HepG2 (cell line): Measurements from ENCODE around the gene SPP2. TPM values are rescaled to one million over a fixed set of nuclear protein-coding genes. Genes with fewer than 3 reads are reported as not detected.

ENCODE experiments used
- ATAC-seq: fragments of 200-7000 bp; cut with Tn5 transposase; 3 replicates; pipeline ENCODE4 v1.9.1; 2020; ENCODE audit warnings: mild to moderate bottlenecking, moderate library complexity
- BruUV-seq: library from RNA; stranded (reverse); fragments of 400-500 nt; replicated peaks from 2 replicates; lab custom pipeline; 2021; lab: Mats Ljungman, UMichigan
- CTCF ChIA-PET: fragments of 300-600 bp; formaldehyde crosslinking; extraction: SDS; loops from one replicate; lab custom pipeline; 2021; ENCODE audit warnings: low total read pairs, inconsistent platforms, low intra/inter-chr PET ratio; lab: Yijun Ruan, JAX
- POLR2A ChIA-PET: fragments of 350-600 bp; sonication (Branson Sonifier 250); formaldehyde crosslinking; loops from one replicate; lab custom pipeline; 2020; ENCODE audit warnings: antibody characterized with exemption, inconsistent platforms; lab: Yijun Ruan, JAX
- DNase-seq: peaks from one replicate; pipeline ENCODE4 v3.0.0-alpha.2; 2015; ENCODE audit warnings: low spot score
- FAIRE-seq: peaks from 3 replicates; lab custom pipeline; 2011; peaks lifted over from hg19 to GRCh38; lab: Jason Lieb, UNC
- H2AFZ ChIP-seq: one replicate; pipeline ENCODE4 v1.6.1; 2011; ENCODE audit warnings: low read length, inconsistent platforms
- H3K27ac ChIP-seq: fragments of 300-600 bp; 3 replicates; pipeline ENCODE4 v1.8.0; 2011; ENCODE audit warnings: mixed run types, mild to moderate bottlenecking, mixed read lengths, low read length, inconsistent platforms; ENCODE audit not compliant: insufficient read depth; ENCODE audit errors: extremely low read length
- H3K27me3 ChIP-seq, 2 experiments: fragments of 200-600 bp in 1 of 2; 2 replicates in 1 of 2; 3 replicates in 1 of 2; pipeline versions ENCODE4 v1.6.0 to v1.8.0; 2011; ENCODE audit warnings: low read length in 2 of 2, mild to moderate bottlenecking in 2 of 2, moderate library complexity in 2 of 2, inconsistent platforms in 1 of 2; ENCODE audit not compliant: insufficient read depth in 2 of 2, control insufficient read depth in 1 of 2
- H3K36me3 ChIP-seq, 2 experiments: fragments of 200-600 bp in 1 of 2; replicated peaks in 1 of 2; 2 replicates in 1 of 2; 3 replicates in 1 of 2; pipeline versions ENCODE4 v1.5.1 to v1.8.0; 2011; ENCODE audit warnings: low read length in 2 of 2, inconsistent platforms in 1 of 2; ENCODE audit not compliant: insufficient read depth in 2 of 2, control insufficient read depth in 1 of 2
- H3K4me1 ChIP-seq: 2 replicates; pipeline ENCODE4 v1.5.1; 2012; ENCODE audit warnings: low read length, inconsistent platforms; ENCODE audit not compliant: insufficient read depth
- H3K4me2 ChIP-seq: 2 replicates; pipeline ENCODE4 v1.6.0; 2011; ENCODE audit warnings: low read depth, low read length, inconsistent platforms
- H3K4me3 ChIP-seq, 3 experiments: fragments of 200-600 bp in 1 of 3; sonication (generic), shearing (Covaris generic) in 1 of 3; replicated peaks in 1 of 3; 2 replicates each; pipeline ENCODE4 v1.5.1; 2011 to 2016; ENCODE audit warnings: low read length in 3 of 3, inconsistent platforms in 2 of 3, low read depth in 2 of 3, mild to moderate bottlenecking in 2 of 3, control low read depth in 1 of 3, mixed read lengths in 1 of 3; ENCODE audit not compliant: insufficient read depth in 1 of 3
- H3K79me2 ChIP-seq: one replicate; pipeline ENCODE4 v1.6.1; 2011; ENCODE audit warnings: low read length, inconsistent platforms; ENCODE audit not compliant: insufficient read depth
- H3K9ac ChIP-seq: 2 replicates; pipeline ENCODE4 v1.6.0; 2011; ENCODE audit warnings: mild to moderate bottlenecking, low read depth, low read length, inconsistent platforms; ENCODE audit not compliant: insufficient read depth
- H3K9me3 ChIP-seq: 2 replicates; pipeline ENCODE4 v1.5.1; 2012; ENCODE audit warnings: mild to moderate bottlenecking, low read length
- H4K20me1 ChIP-seq: 2 replicates; pipeline ENCODE4 v1.6.0; 2011; ENCODE audit warnings: inconsistent platforms, mild to moderate bottlenecking, low read length, moderate library complexity; ENCODE audit not compliant: insufficient read depth
- ATF4 ChIP-seq, 2 experiments: fragments of 450-650 bp in 1 of 2; sonication (generic) in 1 of 2; formaldehyde crosslinking; IDR thresholded peaks; 2 replicates each; pipeline versions ENCODE4 v1.5.0 to v1.8.0; 2020 to 2022; ENCODE audit warnings: mild to moderate bottlenecking in 1 of 2, missing genetic modification reagents in 1 of 2
- FOSL1 ChIP-seq: sonication (generic); formaldehyde crosslinking; IDR thresholded peaks from 2 replicates; pipeline ENCODE4 v1.9.0; 2021; ENCODE audit warnings: missing genetic modification reagents, borderline replicate concordance
- SIN3A ChIP-seq: IDR thresholded peaks from 2 replicates; pipeline ENCODE4 v1.6.1; 2011; ENCODE audit warnings: low read depth, mild to moderate bottlenecking, control low read depth, low read length, borderline replicate concordance
- TBP ChIP-seq: sonication (generic); formaldehyde crosslinking; IDR thresholded peaks from 2 replicates; pipeline ENCODE4 v1.5.0; 2020; ENCODE audit warnings: missing genetic modification reagents
- ZMYM3 ChIP-seq: sonication (generic); formaldehyde crosslinking; IDR thresholded peaks from 2 replicates; pipeline ENCODE4 v1.5.1; 2020; ENCODE audit warnings: mild to moderate bottlenecking, missing genetic modification reagents
- ZNF234 ChIP-seq: sonication (generic); formaldehyde crosslinking; conservative IDR thresholded peaks from 2 replicates; pipeline ENCODE4 v1.5.1; 2020; ENCODE audit warnings: mild to moderate bottlenecking, missing genetic modification reagents
- ZNF605 ChIP-seq: sonication (generic); formaldehyde crosslinking; IDR thresholded peaks from 2 replicates; pipeline ENCODE4 v1.8.0; 2022; ENCODE audit warnings: mild to moderate bottlenecking, missing genetic modification reagents
- ZNF724P ChIP-seq: sonication (generic); formaldehyde crosslinking; IDR thresholded peaks from 2 replicates; pipeline ENCODE4 v1.8.0; 2022; ENCODE audit warnings: missing genetic modification reagents, borderline replicate concordance
- WGBS: methylation state at CpG from one replicate; pipeline ENCODE4 v1.1.6; 2017; ENCODE audit warnings: low lambda C conversion rate; 5-methylcytosine and 5-hydroxymethylcytosine counted together
- in situ Hi-C: cut with HindIII; loops from 2 replicates; pipeline ENCODE4 v1.10.0; 2017; ENCODE audit warnings: low pct_unique_long_range_greater_than_20kb; ENCODE audit not compliant: extremely low pct_ligation_motif_present
- intact Hi-C: fragments of 100-400 bp; cut with micrococcal nuclease; formaldehyde crosslinking; loops from one replicate; pipeline ENCODE4 v1.10.0; 2022; ENCODE audit not compliant: unreplicated experiment
- polyA plus RNA-seq, 8 experiments: library from polyadenylated mRNA; depleted of rRNA in 3 of 8; stranded (reverse) in 7 of 8; unstranded in 1 of 8; fragments of >200 nt; fragmentation: Illumina TruSeq in 4 of 8; extraction: Trizol in 4 of 8; gene quantifications; 2 replicates each; pipeline versions ENCODE4 v1.2.1 to v1.2.3, GENCODE V29; 2011 to 2016; ENCODE audit warnings: low read depth in 4 of 8, missing spikeins in 1 of 8, mixed read lengths in 1 of 8; ENCODE audit not compliant: insufficient read depth in 1 of 8
- total RNA-seq, 5 experiments: library from RNA; depleted of rRNA; stranded (reverse); fragments of >200 nt; fragmentation: Illumina TruSeq; extraction: Trizol; gene quantifications; 2 replicates each; pipeline ENCODE4 v1.2.3, GENCODE V29; 2016; ENCODE audit warnings: low read depth in 1 of 5
- TF ChIP-seq, protein P1 (sequence below): sonication (generic); formaldehyde crosslinking; IDR thresholded peaks from 2 replicates; pipeline ENCODE4 v1.4.0; 2020; ENCODE audit warnings: missing genetic modification reagents, borderline replicate concordance

The SPP2 gene
- total and polyA plus RNA-seq, 2 of the 13 experiments (the other 11 are each of a cell fraction or from before 2014, with no cell fraction given): not detected

DNA sequence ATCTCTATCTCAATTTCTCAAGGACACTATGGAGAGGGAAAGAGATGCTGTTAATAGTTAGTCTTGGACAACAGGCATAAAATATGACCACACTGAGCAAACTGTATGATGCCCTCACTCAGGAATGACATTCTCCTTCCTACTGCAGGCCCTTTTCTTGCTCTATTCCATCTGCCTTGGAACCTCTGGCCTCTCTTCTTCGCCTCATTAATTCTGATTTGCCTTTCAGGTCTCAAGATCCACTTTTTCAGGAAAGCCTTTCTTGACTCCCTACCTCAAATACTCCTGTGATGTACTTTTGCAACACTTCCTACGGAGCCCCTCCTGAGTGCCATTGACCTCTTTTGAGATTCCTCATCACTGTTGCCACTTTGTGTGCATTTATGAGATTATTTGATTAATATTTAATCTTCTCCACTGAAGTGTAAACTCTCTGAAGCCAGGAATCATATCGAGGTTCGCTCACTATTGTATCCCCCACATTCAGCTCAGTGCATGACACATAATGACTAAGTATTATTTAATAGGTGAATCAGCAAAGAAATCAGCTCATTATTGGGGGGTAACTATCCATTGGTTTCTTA, 21.3 kb upstream of the SPP2 start:
- ATAC-seq (no peak), DNase-seq (no peak), FAIRE-seq (no peak)
- H3K27me3 ChIP-seq: no peaks in the 10 kb centered on the region; a peak in 1 of 5 replicates
- no peaks in the 10 kb centered on the region for H3K36me3 ChIP-seq
- intact Hi-C loops (no loop called here), in situ Hi-C loops (no loop called here)
- H3K9me3 ChIP-seq: peaks cover 7% of the 10 kb centered on the region; the same call in 1 of the 2 replicates
- H2AFZ ChIP-seq: no peak overlapping the region
- no TSS peak for BruUV-seq
- H3K27ac ChIP-seq: no peak overlapping the region
- no peak for TF ChIP-seq ZMYM3 (CRISPR knock-in tag)
- no peak for TF ChIP-seq TBP
- TF ChIP-seq, protein P1, sequence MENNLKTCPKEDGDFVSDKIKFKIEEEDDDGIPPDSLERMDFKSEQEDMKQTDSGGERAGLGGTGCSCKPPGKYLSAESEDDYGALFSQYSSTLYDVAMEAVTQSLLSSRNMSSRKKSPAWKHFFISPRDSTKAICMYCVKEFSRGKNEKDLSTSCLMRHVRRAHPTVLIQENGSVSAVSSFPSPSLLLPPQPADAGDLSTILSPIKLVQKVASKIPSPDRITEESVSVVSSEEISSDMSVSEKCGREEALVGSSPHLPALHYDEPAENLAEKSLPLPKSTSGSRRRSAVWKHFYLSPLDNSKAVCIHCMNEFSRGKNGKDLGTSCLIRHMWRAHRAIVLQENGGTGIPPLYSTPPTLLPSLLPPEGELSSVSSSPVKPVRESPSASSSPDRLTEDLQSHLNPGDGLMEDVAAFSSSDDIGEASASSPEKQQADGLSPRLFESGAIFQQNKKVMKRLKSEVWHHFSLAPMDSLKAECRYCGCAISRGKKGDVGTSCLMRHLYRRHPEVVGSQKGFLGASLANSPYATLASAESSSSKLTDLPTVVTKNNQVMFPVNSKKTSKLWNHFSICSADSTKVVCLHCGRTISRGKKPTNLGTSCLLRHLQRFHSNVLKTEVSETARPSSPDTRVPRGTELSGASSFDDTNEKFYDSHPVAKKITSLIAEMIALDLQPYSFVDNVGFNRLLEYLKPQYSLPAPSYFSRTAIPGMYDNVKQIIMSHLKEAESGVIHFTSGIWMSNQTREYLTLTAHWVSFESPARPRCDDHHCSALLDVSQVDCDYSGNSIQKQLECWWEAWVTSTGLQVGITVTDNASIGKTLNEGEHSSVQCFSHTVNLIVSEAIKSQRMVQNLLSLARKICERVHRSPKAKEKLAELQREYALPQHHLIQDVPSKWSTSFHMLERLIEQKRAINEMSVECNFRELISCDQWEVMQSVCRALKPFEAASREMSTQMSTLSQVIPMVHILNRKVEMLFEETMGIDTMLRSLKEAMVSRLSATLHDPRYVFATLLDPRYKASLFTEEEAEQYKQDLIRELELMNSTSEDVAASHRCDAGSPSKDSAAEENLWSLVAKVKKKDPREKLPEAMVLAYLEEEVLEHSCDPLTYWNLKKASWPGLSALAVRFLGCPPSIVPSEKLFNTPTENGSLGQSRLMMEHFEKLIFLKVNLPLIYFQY: no peak
- TF ChIP-seq ATF4 (CRISPR knock-in tag; IDR thresholded peaks at IDR 0.05): no peak
- no peak for TF ChIP-seq ZNF234
- no peak for TF ChIP-seq ZNF605 (CRISPR knock-in tag)
- no peak for TF ChIP-seq ZNF724P (CRISPR knock-in tag)
- TF ChIP-seq SIN3A: no peak
- TF ChIP-seq FOSL1 (CRISPR knock-in tag): no peak
- H3K4me1 ChIP-seq: no peaks in the 10 kb centered on the region
- no peak overlapping the region for H3K4me2 ChIP-seq
- H3K9ac ChIP-seq: no peak overlapping the region
- ChIA-PET CTCF (no interaction called here), POLR2A (interaction anchor here (0.7 kb wide), 1 partner anchor 340 kb away, joined by 3 read pairs; no protein-coding TSS in a partner anchor)
- no peaks in the 10 kb centered on the region for H3K79me2 ChIP-seq
- WGBS: 6% methylated on average over 4 of the region's 4 CpGs
- H3K4me3 ChIP-seq: no peak overlapping the region
- H4K20me1 ChIP-seq: no peaks in the 10 kb centered on the region
